AG09309 (cell line): Measurements from ENCODE around the gene ZNF410.

Experiments used
- DNase-seq: peaks from one replicate; pipeline ENCODE4 v3.0.0-alpha.2; 2010; ENCODE audit warnings: low read depth
- H3K4me3 ChIP-seq: 2 replicates; pipeline ENCODE4 v1.5.1; 2011; ENCODE audit warnings: mild to moderate bottlenecking, low read depth, low read length, moderate library complexity; ENCODE audit not compliant: control insufficient read depth
- TF ChIP-seq, protein P1 (sequence below): IDR thresholded peaks from 2 replicates; pipeline ENCODE4 v1.5.1; 2011; ENCODE audit warnings: mild to moderate bottlenecking, low read depth, low read length, inconsistent platforms; ENCODE audit not compliant: insufficient read depth, control insufficient read depth; ENCODE audit errors: missing control alignments

ZNF410 gene

DNA sequence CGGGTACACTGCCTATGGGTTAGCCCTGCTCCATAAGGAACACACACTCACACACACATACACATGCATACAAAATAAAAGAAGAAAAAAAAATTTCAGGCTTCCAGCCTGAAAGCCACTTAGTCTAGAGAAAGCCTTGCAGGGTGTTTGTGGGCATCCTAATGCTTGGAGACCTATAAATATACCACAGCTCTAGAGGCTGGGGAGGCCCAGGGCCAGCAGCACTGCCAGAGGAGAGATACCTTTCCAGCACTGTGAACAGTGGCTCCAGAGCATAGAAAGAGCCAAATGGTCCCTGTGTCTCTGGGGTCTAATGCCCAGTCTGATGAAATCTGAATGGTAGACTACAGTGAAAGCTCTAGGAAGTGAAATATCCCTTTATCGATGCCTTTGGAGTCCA is 50.4 kb downstream of the ZNF410 start:
- no peak overlapping the region for H3K4me3 ChIP-seq
- DNase-seq, result no peak
- TF ChIP-seq, protein P1, sequence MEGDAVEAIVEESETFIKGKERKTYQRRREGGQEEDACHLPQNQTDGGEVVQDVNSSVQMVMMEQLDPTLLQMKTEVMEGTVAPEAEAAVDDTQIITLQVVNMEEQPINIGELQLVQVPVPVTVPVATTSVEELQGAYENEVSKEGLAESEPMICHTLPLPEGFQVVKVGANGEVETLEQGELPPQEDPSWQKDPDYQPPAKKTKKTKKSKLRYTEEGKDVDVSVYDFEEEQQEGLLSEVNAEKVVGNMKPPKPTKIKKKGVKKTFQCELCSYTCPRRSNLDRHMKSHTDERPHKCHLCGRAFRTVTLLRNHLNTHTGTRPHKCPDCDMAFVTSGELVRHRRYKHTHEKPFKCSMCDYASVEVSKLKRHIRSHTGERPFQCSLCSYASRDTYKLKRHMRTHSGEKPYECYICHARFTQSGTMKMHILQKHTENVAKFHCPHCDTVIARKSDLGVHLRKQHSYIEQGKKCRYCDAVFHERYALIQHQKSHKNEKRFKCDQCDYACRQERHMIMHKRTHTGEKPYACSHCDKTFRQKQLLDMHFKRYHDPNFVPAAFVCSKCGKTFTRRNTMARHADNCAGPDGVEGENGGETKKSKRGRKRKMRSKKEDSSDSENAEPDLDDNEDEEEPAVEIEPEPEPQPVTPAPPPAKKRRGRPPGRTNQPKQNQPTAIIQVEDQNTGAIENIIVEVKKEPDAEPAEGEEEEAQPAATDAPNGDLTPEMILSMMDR, result no peak

DNA sequence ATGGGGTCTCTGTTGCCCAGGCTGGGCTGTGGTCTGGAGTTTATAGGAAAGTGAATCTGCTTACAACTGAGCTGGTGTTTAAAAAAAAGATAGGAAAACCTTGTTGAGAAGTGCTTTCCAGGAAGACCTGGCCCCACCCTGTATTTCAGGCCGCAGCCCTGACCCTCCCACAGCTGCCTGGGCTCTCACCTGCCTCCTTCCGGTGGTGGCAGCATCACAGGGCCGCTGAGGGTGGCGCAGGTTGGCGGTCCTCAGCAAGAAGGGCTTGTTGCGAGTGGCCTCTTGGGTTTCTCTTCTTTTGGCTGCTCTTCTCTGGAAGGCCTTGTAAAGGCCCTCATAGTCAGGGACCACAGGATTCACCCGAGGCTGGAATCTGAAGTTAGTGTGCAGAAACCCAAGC is 55.5 kb downstream of the ZNF410 start:
- no peak overlapping the region for H3K4me3 ChIP-seq
- TF ChIP-seq, protein P1, result no peak
- DNase-seq, result no peak

DNA sequence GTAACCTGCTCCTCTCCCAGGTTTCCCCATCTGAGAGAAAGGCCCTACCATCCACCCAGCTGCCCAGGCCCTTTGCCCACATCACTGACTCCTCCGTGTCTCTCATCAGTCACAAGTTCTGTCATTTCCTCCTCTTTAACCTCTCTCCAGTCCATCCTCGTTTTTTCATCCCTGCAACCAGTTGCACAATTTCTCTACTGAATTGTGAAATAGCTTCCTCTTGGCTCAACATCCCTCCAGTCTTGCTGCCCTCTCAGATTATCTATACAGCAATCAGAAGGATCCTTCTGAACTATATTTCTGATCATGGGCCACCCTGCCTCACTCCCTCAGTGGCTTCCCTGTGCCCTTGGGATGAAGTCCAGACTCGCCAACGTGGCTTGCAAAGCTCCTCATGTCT is 56.4 kb downstream of the ZNF410 start:
- H3K4me3 ChIP-seq, result no peak overlapping the region
- peak; percentile 60 for DNase-seq
- TF ChIP-seq, protein P1, result no peak

DNA sequence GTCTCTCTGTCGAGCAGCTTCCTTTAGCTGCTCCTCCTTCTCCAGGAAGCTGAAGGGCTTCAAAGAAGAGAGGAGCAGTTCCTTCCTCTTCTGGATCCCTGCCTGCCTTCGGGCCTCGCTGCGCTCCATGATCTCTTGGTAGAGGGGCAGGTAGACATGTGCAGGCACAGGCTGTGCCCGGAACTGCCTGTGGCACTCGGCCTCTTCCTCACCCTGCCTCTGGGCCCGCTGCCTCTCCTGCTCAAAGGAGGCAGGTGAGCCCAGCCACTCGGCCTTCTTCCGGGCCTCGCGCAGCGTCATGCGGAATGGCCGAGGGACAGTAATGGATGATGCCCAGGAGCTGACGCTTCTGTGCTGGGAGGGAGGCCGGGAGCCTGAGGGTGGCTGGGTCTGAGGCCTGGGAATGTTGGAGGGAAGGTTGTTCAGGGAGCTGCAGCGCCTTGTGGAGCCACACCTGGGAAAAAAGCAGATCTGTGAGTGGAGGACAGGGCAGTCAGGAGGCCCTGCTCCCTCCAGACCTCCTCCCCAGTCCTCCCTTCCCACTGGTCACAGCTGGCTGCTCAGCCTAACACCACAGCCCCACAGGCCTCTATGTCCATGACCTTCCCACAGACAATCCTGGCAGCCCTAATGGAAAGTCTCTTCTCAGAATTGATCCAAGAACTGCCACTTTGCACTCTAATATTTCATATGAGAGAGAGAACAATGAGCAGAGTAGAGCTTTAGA is 57.9 kb downstream of the ZNF410 start:
- TF ChIP-seq, protein P1, result no peak
- H3K4me3 ChIP-seq, result no peak overlapping the region
- DNase-seq, result no peak

DNA sequence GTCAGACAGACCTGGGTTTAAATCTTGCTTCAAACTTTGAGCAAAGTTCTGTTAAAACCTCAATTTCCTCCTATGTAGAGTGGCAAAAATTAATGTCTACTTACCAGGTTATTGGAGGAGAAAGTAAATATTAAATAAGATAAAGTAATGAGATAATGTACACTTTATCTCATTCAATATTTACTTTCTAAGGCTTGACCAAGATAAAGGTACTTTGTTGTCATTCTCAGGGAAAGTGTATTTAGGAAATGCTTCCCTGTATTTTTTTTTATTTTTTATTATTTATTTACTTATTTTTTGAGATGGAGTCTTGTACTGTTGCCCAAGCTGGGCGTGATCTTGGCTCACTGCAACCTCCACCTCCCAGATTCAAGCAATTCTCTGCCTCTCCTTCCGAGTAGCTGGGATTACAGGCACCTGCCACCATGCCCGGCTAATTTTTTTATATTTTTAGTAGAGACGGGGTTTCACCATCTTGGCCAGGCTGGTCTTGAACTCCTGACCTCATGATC is 58.6 kb downstream of the ZNF410 start:
- DNase-seq, result no peak
- no peak overlapping the region for H3K4me3 ChIP-seq
- TF ChIP-seq, protein P1, result no peak

DNA sequence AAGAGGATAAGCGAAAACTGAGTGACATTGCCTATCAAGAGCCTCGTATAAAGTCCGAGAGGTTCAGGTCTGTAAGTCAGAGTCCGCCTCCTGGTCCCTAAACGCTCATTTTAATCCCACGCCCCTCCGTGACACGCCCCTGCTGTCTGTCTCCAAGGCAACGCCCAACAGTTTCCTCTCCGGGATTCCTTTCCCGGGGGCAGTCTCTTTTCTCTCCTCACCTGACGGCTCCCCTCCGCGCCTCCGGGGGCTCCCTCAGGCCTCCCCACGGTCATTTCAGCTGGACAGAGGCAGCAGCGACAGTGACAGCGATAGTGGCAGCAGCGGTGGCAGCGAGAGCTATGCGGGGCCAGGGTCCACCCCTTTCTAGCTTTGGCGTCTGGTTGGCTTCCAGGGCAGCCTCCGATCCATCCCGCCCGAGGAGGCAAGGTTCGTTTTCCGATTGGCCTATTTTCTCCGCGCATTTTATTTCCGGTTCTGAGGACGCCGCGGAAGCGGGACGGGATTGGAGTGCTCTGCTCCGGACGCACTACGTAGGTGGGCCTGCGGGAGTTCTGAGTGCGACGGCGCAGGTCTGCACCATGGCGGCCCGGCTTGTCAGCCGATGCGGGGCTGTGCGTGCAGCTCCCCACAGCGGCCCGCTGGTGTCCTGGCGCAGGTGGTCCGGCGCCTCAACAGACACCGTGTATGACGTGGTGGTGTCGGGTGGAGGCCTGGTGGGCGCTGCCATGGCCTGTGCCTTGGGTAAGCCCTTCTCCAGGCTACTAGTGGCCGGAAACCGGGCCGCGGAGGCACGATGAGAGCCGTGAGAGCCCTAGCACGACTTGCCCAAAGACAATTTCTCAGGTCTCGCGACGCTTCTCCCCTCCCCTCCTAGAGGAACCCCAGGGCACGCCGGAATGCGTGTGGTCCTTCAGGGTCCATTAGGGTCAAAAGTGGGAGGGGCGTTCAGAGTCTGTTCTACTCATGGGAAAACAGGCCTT is 63.4 kb downstream of the ZNF410 start, which contains the start of the genes COQ6 and FAM161B:
Gene COQ6 (plus strand): TSS at position 551 of the 983 bp plus-strand sequence. CDS start 31 bp downstream, at position 582.
Gene FAM161B (minus strand): TSS at position 343 of the 983 bp plus-strand sequence. CDS start 68 bp downstream, at position 275.
- TF ChIP-seq, protein P1, result no peak
- peak; percentile 81 for DNase-seq
- H3K4me3 ChIP-seq, result peak within 1 kb of the TSS; percentile 96
